HG03565 (cell line): ENCODE results near the gene NPY4R2.
"Not testable (repeated sequence)": the region's sequence is repeated elsewhere in the genome, so short reads cannot be mapped to it uniquely, and the experiment has no call there.

ENCODE experiments used
- ATAC-seq: cut with Tn5 transposase; IDR thresholded peaks from one replicate; pipeline ENCODE4 v1.9.1; 2021; ENCODE audit warnings: mild to moderate bottlenecking, moderate library complexity; ENCODE audit not compliant: unreplicated experiment

Gene NPY4R2

GRCh38 chr10:47928225-47928624 lies 9.8 kb downstream of the NPY4R2 start:
- ATAC-seq: not testable (repeated sequence)

DNA sequence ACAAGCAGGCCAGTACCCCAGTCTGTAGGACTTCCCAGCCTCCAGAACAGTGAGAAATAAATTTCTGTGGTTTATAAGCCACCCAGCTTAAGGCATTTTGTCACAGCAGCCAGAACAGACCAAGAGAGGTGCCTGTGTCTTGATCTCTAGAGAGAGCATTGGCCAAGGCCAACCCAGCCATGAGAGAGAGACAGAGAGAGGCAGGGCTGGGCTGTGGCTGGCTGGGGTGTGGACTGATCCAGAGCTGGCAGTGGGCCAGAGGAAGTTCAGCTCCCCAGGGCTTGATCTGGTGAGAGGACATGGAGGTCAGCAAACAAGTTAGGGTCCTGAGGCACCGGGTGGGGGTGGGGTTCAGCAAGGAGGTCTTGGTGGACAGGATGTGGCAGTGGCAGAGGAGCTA lies 14.4 kb downstream of the NPY4R2 start:
- ATAC-seq: not testable (repeated sequence)

GRCh38 chr10:47933462-47933861 lies 15.0 kb downstream of the NPY4R2 start:
- not testable (repeated sequence) for ATAC-seq

DNA sequence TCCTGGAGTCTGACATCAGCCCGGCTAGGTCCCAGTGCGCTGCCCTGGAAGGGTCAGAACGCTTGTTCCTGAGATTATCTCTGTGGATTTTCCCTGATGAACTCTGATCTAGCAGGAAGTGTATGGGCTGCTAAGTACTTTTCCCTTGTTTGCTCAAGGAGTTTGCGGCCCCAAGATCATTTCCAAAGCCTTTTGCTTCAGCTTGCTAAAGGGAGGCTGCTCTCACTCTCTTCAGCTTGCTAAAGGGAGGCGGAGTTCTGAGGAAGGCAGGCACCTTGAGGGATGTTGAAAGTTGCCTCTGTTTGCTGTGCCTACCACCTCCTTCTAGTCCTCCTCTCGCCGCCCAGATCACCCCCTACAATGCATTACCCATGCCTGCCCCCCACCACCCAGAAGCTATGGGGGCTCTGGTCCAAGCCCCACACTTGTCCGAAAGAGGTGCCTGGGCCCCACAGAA lies 18.3 kb downstream of the NPY4R2 start:
- not testable (repeated sequence) for ATAC-seq

- ATAC-seq: not testable (repeated sequence)
Measured at GRCh38 chr10:47937634-47938033, 19.2 kb downstream of the NPY4R2 start.

- ATAC-seq: not testable (repeated sequence)
Measured at GRCh38 chr10:47940821-47941220, 22.4 kb downstream of the NPY4R2 start.

DNA sequence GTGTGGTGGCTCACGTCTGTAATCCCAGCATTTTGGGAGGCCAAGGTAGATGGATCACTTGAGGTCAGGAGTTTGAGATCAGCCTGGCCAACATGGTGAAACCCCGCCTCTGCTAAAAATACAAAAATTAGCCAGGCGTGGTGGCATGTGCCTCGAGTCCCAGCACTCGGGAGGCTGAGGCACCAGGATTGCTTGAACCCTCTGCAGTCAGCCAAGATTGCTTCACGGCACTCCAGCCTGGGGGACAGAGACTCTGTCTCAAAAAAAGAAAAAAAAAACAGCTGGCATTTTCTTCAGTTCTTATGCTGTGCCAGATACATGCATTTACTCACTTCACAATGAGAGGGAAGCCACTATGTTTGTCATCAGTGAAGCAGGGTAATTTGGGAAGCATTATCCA lies 22.9 kb downstream of the NPY4R2 start:
- not testable (repeated sequence) for ATAC-seq

DNA sequence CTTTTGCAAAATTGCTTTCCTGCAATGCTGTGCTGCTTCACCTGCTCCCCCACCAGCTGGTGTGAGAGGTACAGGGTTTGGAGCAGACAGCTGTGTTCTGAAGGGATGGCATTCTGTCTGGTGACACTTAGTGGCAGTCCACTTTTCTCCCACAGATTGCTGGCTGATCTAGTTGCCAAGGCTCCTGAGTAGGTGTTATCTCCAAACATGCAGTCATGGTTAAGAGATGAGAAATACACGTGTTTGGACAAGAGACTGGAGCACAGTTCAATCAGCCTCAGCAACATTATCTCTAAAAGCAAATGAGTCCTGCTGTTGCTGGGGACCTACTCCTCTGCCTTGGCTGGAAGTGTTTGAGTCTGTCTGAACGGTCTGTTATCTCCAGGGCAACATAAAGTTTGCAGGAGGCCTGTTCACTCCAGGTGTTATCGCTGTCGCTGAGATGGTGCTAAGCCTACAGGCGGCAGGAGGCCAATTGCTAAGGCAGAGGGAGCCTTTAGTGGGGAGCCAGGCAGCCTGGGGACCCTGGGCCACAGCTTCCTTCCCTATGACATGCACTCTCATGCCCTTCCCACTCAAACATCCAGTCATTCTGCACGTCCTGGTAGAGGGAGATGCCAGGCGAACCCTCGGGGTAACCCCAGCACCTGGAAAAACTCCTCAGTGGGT lies 24.0 kb downstream of the NPY4R2 start:
- ATAC-seq: not testable (repeated sequence)

DNA sequence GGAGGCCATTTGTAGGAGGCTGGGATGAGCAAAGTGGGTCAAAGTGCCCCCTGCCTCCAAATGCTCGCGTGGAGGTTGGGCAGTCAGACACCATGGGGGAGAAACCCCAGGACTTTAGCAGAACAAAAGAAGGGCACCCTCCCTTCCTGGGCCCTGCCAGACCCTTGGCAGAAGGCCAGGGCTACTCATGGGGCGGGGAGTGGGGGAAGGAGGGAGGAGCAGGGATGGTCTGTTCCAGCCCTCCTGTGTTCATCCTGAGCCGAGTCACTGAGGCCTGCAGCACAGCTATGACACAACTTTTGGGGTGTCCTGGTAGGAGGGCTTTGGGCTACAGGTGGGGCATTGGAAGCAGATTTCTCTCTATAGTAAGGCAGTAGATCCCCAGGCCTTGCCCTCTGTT lies 24.9 kb downstream of the NPY4R2 start:
- ATAC-seq: not testable (repeated sequence)

GRCh38 chr10:47947424-47947823 lies 29.0 kb downstream of the NPY4R2 start:
- not testable (repeated sequence) for ATAC-seq

- ATAC-seq: not testable (repeated sequence)
Measured at GRCh38 chr10:47957158-47957557, 38.7 kb downstream of the NPY4R2 start.

DNA sequence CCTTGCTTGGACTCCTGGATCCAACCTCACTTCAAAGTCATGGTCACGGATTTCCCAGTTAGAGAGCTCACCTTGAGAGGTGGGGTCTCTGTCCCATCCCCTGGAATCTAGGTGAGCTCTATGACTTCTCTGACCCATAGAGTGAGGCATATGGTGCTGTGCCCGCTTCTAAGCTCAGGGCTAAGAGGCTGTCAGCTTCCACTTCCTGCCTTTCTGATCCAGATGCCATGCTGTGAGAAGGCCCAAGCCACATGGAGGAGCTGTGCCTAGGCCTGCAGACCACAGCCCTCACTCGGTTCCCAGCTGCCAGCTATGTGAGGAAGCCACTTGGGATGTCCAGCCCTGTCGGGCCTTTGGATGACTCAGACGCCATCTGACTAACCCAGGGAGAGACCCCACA lies 41.2 kb downstream of the NPY4R2 start:
- ATAC-seq: not testable (repeated sequence)

- not testable (repeated sequence) for ATAC-seq
Measured at GRCh38 chr10:47960699-47961098, 42.2 kb downstream of the NPY4R2 start.

- ATAC-seq: not testable (repeated sequence)
Measured at GRCh38 chr10:47962785-47963184, 44.3 kb downstream of the NPY4R2 start.

- ATAC-seq: not testable (repeated sequence)
Measured at GRCh38 chr10:47964280-47965063, 46.0 kb downstream of the NPY4R2 start.

DNA sequence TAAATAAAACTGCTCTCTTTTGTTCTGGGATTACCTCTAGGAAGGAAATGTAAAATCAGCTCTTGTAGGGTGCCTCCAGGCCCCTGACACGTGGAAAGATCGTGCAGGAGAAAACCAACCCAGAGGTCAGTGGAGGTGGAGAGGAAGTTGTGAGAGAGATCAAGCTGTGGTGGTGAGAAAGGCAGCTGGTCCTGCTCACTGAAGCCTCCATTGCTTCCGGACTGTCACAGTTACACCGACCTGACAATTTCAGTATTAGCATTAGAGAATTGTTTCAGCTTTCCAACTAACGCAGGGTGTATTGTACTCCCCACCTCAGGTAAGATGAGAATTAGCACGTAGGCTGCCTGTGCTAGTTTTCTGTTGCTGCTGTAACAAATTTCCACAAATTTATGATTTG lies 50.5 kb downstream of the NPY4R2 start:
- ATAC-seq: peak; percentile 92

DNA sequence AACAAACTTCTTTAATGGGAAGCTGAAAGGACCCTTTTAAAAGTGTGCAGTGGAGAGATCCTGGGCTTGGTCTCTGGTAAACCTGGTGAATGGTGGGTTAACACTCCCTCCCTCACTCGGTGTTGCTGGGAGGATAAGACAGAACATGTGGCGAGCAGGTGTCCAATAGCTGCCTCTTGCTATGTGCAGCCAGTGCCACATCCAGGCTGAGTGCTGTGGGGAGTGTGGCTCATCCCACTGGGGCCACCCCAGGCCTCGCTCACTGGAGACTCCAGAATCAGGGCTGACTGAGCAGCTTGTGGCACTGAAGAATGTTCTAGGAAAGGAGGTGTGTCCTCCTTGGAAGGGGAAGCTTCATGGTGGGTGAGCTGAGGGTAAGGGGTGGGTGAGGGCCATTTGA lies 51.6 kb downstream of the NPY4R2 start:
- ATAC-seq: not testable (repeated sequence)

GRCh38 chr10:47971598-47971997 lies 53.1 kb downstream of the NPY4R2 start:
- not testable (repeated sequence) for ATAC-seq

DNA sequence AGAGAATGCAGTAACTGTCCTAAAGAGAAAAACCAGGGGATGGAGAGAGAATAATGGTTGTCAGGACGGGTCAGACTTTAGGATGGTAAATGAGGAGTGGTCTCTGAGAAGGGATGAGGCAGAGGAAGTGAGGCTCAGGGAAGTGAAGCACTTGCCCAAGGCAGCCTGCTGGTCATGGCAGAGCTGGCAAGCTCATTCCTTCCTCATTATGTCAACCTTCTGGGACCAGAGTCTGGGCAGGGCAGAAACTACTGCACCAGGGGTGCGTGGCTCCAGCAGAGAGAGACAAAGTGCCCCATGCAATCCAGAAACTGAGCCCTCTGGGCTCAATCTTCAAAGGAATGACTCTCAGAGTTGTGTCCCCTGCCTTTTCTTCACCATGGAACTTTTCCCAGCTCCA lies 53.6 kb downstream of the NPY4R2 start:
- ATAC-seq: not testable (repeated sequence)
